RWPE2 (cell line): ENCODE data around the gene LDLRAD3.

Experiments used
- ATAC-seq: fragments of 200-7000 bp; cut with Tn5 transposase; 3 replicates; pipeline ENCODE4 v1.9.1; 2021; ENCODE audit warnings: low read depth
- DNase-seq: peaks from one replicate; pipeline ENCODE4 v3.0.0-alpha.2; 2020; ENCODE audit warnings: low spot score
- H3K27ac ChIP-seq: fragments of 450-650 bp; 2 replicates; pipeline ENCODE4 v1.5.1; 2017; ENCODE audit warnings: mild to moderate bottlenecking; ENCODE audit not compliant: poor library complexity, severe bottlenecking
- H3K27me3 ChIP-seq: fragments of 250-450 bp; sonication (Bioruptor Pico); 2 replicates; pipeline ENCODE4 v1.5.1; 2021; ENCODE audit warnings: mild to moderate bottlenecking, moderate library complexity; ENCODE audit not compliant: insufficient read depth, poor library complexity, severe bottlenecking
- H3K36me3 ChIP-seq: fragments of 250-450 bp; sonication (Bioruptor Pico); 2 replicates; pipeline ENCODE4 v1.5.1; 2020; ENCODE audit warnings: low read depth, mild to moderate bottlenecking, moderate library complexity
- H3K4me1 ChIP-seq: fragments of 250-450 bp; sonication (Bioruptor Pico); 2 replicates; pipeline ENCODE4 v1.5.1; 2021; ENCODE audit warnings: mild to moderate bottlenecking, moderate library complexity; ENCODE audit not compliant: insufficient read depth, poor library complexity, severe bottlenecking
- H3K4me3 ChIP-seq: fragments of 250-450 bp; sonication (Bioruptor Pico); 2 replicates; pipeline ENCODE4 v1.5.1; 2021; ENCODE audit warnings: mild to moderate bottlenecking, moderate library complexity; ENCODE audit not compliant: severe bottlenecking
- H3K9me3 ChIP-seq: fragments of 250-450 bp; sonication (Bioruptor Pico); 2 replicates; pipeline ENCODE4 v1.5.1; 2021; ENCODE audit warnings: mild to moderate bottlenecking, moderate library complexity; ENCODE audit not compliant: severe bottlenecking
- TF ChIP-seq, protein P1 (sequence below): fragments of 450-650 bp; IDR thresholded peaks from one replicate; pipeline ENCODE4 v1.5.1; 2017; ENCODE audit warnings: mild to moderate bottlenecking, moderate library complexity; ENCODE audit not compliant: poor library complexity, severe bottlenecking

LDLRAD3 gene

DNA sequence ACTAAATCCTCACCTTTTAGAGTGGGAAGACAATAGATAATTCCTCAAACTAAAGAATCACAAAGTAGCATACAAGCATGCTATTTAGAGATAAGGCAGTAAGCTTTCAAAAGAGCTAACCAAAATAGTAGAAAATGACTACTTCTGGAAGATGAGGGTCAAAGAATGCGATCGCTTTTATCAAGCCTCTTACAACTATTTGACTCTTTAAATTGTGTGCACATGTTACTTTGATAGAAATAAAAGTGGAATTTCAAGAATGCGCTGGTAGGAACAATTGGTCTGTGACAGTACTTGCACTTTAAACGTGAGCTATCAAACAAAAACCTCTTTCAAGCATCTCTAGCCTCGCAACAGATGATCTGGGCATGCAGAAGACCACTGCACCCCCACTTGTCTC lies 248.1 kb downstream of the LDLRAD3 start:
- no peaks in the 10 kb centered on the region for H3K27me3 ChIP-seq
- DNase-seq (no peak), ATAC-seq (no peak)
- H3K4me3 ChIP-seq: no peak overlapping the region
- TF ChIP-seq, protein P1, sequence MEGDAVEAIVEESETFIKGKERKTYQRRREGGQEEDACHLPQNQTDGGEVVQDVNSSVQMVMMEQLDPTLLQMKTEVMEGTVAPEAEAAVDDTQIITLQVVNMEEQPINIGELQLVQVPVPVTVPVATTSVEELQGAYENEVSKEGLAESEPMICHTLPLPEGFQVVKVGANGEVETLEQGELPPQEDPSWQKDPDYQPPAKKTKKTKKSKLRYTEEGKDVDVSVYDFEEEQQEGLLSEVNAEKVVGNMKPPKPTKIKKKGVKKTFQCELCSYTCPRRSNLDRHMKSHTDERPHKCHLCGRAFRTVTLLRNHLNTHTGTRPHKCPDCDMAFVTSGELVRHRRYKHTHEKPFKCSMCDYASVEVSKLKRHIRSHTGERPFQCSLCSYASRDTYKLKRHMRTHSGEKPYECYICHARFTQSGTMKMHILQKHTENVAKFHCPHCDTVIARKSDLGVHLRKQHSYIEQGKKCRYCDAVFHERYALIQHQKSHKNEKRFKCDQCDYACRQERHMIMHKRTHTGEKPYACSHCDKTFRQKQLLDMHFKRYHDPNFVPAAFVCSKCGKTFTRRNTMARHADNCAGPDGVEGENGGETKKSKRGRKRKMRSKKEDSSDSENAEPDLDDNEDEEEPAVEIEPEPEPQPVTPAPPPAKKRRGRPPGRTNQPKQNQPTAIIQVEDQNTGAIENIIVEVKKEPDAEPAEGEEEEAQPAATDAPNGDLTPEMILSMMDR: no peak
- H3K4me1 ChIP-seq: no peaks in the 10 kb centered on the region
- H3K27ac ChIP-seq: no peak overlapping the region
- no peaks in the 10 kb centered on the region for H3K36me3 ChIP-seq
- no peaks in the 10 kb centered on the region for H3K9me3 ChIP-seq

DNA sequence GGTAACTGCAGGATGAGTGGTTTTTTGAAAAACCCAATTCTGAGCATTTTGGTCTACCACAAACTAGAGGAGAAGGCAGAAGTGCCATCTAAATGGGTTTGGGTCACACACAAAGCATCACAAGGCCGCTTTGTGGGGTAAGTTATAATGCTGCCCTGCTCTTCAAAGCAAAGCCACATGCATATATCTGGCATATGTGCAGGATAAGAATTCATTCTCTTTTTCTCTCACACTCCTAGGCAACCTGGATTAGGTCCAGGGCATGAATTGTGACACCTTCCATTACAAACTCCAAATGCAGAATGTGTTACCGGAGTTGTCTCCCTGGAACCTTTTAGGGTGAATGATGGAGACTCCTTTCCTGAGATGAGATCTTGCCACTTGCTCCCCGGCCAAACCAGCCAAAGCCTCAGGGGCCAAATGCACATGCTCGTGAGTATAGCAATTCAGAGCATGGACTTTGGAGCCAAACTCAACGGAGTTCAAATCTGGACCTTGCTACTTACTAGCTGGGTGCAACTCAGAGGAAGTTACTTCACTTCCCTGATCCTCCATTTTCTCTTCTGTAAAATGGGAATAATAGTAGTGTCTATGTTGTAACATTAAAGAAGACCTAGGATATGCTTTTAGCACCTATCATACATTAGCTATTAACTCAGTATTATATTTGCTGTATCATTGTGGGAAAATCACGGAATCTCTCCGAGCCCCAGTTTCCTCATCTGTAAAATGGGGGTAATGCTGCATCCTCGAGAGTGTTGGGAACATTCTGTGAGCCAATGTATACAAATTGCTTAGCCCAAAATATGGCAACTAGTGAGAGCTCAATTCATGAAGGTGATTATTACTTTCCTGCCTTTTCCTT lies 248.8 kb downstream of the LDLRAD3 start:
- H3K27me3 ChIP-seq: no peaks in the 10 kb centered on the region
- no peak for ATAC-seq
- H3K27ac ChIP-seq: no peak overlapping the region
- DNase-seq: no peak
- H3K9me3 ChIP-seq: no peaks in the 10 kb centered on the region
- TF ChIP-seq, protein P1: no peak
- H3K4me1 ChIP-seq: no peaks in the 10 kb centered on the region
- H3K36me3 ChIP-seq: no peaks in the 10 kb centered on the region
- H3K4me3 ChIP-seq: no peak overlapping the region

DNA sequence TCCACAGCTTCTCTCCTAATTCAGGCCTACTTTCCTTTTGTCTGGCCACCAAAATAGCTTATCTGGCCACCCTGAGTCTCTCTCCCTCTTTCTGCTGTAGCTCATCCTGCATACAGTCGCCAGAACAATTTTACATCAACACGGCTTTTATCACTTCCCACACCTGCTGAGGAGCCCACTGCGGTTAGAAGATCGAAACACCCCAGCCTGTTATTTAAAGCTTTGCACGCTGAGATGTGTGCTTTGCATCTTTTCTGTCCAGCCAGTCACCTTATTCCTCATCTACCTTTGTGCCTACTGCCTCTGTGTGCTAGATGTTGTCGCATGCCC lies 249.4 kb downstream of the LDLRAD3 start:
- H3K9me3 ChIP-seq: no peaks in the 10 kb centered on the region
- DNase-seq: no peak
- H3K36me3 ChIP-seq: no peaks in the 10 kb centered on the region
- no peaks in the 10 kb centered on the region for H3K27me3 ChIP-seq
- no peak overlapping the region for H3K27ac ChIP-seq
- TF ChIP-seq, protein P1: no peak
- no peak overlapping the region for H3K4me3 ChIP-seq
- ATAC-seq: no peak
- no peaks in the 10 kb centered on the region for H3K4me1 ChIP-seq

DNA sequence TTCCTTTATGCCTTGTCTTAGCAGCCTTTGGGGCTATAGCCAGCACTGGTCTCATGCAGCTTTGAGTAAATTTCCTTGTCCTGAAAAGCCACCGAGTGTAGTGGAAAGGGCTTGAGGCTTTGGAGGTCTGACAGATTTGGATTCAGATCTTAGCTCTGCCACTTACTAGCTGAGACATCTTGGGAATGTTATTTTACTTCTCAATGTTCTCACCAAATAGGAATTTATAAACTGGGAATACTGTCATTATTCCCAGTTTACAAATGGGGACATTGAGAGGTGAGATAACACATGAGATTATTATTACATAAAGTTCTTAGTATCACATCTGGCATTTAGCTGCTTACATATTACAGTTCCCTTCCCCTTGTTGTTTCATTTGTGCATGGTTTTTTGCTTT lies 249.9 kb downstream of the LDLRAD3 start:
- no peak overlapping the region for H3K4me3 ChIP-seq
- H3K4me1 ChIP-seq: no peaks in the 10 kb centered on the region
- TF ChIP-seq, protein P1: no peak
- no peaks in the 10 kb centered on the region for H3K9me3 ChIP-seq
- no peak overlapping the region for H3K27ac ChIP-seq
- no peaks in the 10 kb centered on the region for H3K27me3 ChIP-seq
- H3K36me3 ChIP-seq: peaks cover 4% of the 10 kb centered on the region; the same call in 1 of the 2 replicates
- ATAC-seq: no peak
- no peak for DNase-seq
